OCI-LY7 (cell line): Measurements from ENCODE around the gene HAVCR1.

ENCODE experiments used
- CTCF ChIP-seq: fragments of 200-600 bp; sonication (generic); conservative IDR thresholded peaks from 2 replicates; pipeline ENCODE4 v1.5.1; 2014; ENCODE audit warnings: mild to moderate bottlenecking, antibody characterized with exemption, low read length, moderate library complexity, mixed read lengths
- EZH2phosphoT487 ChIP-seq: fragments of 200-600 bp; sonication (generic); IDR thresholded peaks from 2 replicates; pipeline ENCODE4 v1.6.1; 2018; ENCODE audit warnings: low read depth, borderline replicate concordance, mild to moderate bottlenecking, mixed run types, antibody characterized with exemption, low read length, moderate library complexity, mixed read lengths

DNA sequence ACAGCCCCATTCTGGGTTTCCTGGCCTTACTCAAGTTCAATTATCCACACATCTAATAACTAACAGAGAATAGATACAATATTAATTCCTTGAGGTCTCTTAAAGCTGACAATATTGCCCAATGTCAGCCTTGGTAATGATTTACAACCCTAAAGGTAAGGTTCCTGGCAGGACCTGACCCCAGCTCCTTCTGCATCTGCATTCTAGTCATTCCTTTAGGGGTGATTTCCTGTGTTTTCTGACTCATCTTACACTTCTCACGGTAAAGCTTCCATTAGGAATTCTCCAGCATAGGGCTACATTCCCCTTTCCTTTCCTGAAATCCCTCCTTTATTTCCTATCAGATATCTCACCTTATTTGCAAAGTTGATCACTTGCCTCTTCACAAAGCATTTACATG lies 9.3 kb downstream of the HAVCR1 start:
- TF ChIP-seq CTCF (no peak), EZH2phosphoT487 (no peak)
